IMR-90 (cell line): Measurements from ENCODE around the gene LIPK. TPM values are rescaled to one million over a fixed set of nuclear protein-coding genes. Genes with fewer than 3 reads are reported as not detected.

Source experiments
- ATAC-seq: fragments of 200-7000 bp; cut with Tn5 transposase; 2 replicates; pipeline ENCODE4 v1.9.1; 2020; ENCODE audit warnings: low read depth, mild to moderate bottlenecking, moderate library complexity
- BruUV-seq: library from RNA; stranded (reverse); fragments of 400-500 nt; replicated peaks from 2 replicates; lab custom pipeline; 2021; lab: Mats Ljungman, UMichigan
- CTCF ChIA-PET: fragments of 300-600 bp; formaldehyde crosslinking; extraction: SDS; loops from one replicate; lab custom pipeline; 2021; ENCODE audit warnings: antibody characterized with exemption; lab: Yijun Ruan, JAX
- POLR2A ChIA-PET: fragments of 300-600 bp; sonication (Branson Sonifier 250); formaldehyde crosslinking; loops from one replicate; lab custom pipeline; 2022; ENCODE audit warnings: antibody characterized with exemption; ENCODE audit not compliant: unreplicated experiment; lab: Charles Lee
- DNase-seq: peaks from one replicate; pipeline ENCODE4 v3.0.0; 2013
- H2AFZ ChIP-seq: replicated peaks from 2 replicates; pipeline ENCODE3; 2013; ENCODE audit warnings: low read length, mild to moderate bottlenecking; ENCODE audit not compliant: poor library complexity
- H2AK5ac ChIP-seq: 2 replicates; pipeline ENCODE4 v1.6.1; 2013; ENCODE audit warnings: low read depth, low read length, inconsistent platforms
- H2AK9ac ChIP-seq: replicated peaks from 2 replicates; pipeline ENCODE3; 2013; ENCODE audit warnings: mild to moderate bottlenecking, low read depth, low read length, moderate library complexity; ENCODE audit not compliant: poor library complexity
- H2BK120ac ChIP-seq: 2 replicates; pipeline ENCODE4 v1.6.1; 2013; ENCODE audit warnings: low read depth, low read length, inconsistent platforms
- H2BK15ac ChIP-seq: 3 replicates; pipeline ENCODE4 v1.6.1; 2013; ENCODE audit warnings: low read depth, low read length, inconsistent platforms
- H2BK20ac ChIP-seq: 2 replicates; pipeline ENCODE4 v1.6.1; 2013; ENCODE audit warnings: low read depth, mild to moderate bottlenecking, inconsistent platforms, low read length, moderate library complexity
- H2BK5ac ChIP-seq: 2 replicates; pipeline ENCODE4 v1.6.1; 2013; ENCODE audit warnings: mild to moderate bottlenecking, low read depth, low read length, inconsistent platforms; ENCODE audit not compliant: poor library complexity, severe bottlenecking
- H3K14ac ChIP-seq: replicated peaks from 2 replicates; pipeline ENCODE4 v1.6.1; 2013; ENCODE audit warnings: low read depth, low read length, inconsistent platforms
- H3K18ac ChIP-seq: 2 replicates; pipeline ENCODE4 v1.6.1; 2013; ENCODE audit warnings: low read depth, low read length, control low read depth
- H3K23ac ChIP-seq: 2 replicates; pipeline ENCODE4 v1.6.1; 2013; ENCODE audit warnings: low read depth, low read length, inconsistent platforms
- H3K27ac ChIP-seq: 2 replicates; pipeline ENCODE4 v1.5.1; 2013; ENCODE audit warnings: mild to moderate bottlenecking, control low read depth, low read length; ENCODE audit not compliant: insufficient read depth
- H3K27me3 ChIP-seq: 2 replicates; pipeline ENCODE4 v1.6.1; 2013; ENCODE audit warnings: low read length; ENCODE audit not compliant: control insufficient read depth, insufficient read depth
- H3K36me3 ChIP-seq: 2 replicates; pipeline ENCODE4 v1.6.1; 2013; ENCODE audit warnings: low read length, mixed read lengths; ENCODE audit not compliant: control insufficient read depth, insufficient read depth
- H3K4ac ChIP-seq: 2 replicates; pipeline ENCODE4 v1.6.1; 2013; ENCODE audit warnings: low read depth, low read length, inconsistent platforms
- H3K4me1 ChIP-seq: 2 replicates; pipeline ENCODE4 v1.6.1; 2013; ENCODE audit warnings: low read length, mixed read lengths; ENCODE audit not compliant: control insufficient read depth, insufficient read depth
- H3K4me2 ChIP-seq: 2 replicates; pipeline ENCODE4 v1.6.1; 2013; ENCODE audit warnings: low read depth, mild to moderate bottlenecking, control low read depth, low read length, moderate library complexity
- H3K4me3 ChIP-seq: 2 replicates; pipeline ENCODE4 v1.5.1; 2013; ENCODE audit warnings: low read depth, mild to moderate bottlenecking, control low read depth, low read length, moderate library complexity; ENCODE audit not compliant: insufficient read depth
- H3K56ac ChIP-seq: 2 replicates; pipeline ENCODE4 v1.6.1; 2013; ENCODE audit warnings: low read length, inconsistent platforms; ENCODE audit not compliant: insufficient read depth; ENCODE audit errors: extremely low read depth
- H3K79me1 ChIP-seq, 2 experiments: 2 replicates each; pipeline ENCODE4 v1.6.1; 2013; ENCODE audit warnings: low read length in 2 of 2, inconsistent platforms in 1 of 2, low read depth in 1 of 2
- H3K9ac ChIP-seq: 2 replicates; pipeline ENCODE4 v1.6.1; 2013; ENCODE audit warnings: low read depth, low read length, control low read depth
- H3K9me1 ChIP-seq: 2 replicates; pipeline ENCODE4 v1.6.1; 2013; ENCODE audit warnings: low read length, inconsistent platforms; ENCODE audit not compliant: insufficient read depth
- H3K9me3 ChIP-seq: 2 replicates; pipeline ENCODE4 v1.6.1; 2013; ENCODE audit warnings: low read length; ENCODE audit not compliant: control insufficient read depth, insufficient read depth
- H4K20me1 ChIP-seq: 2 replicates; pipeline ENCODE4 v1.6.1; 2013; ENCODE audit warnings: low read length, inconsistent platforms; ENCODE audit not compliant: insufficient read depth
- H4K5ac ChIP-seq: 2 replicates; pipeline ENCODE4 v1.6.1; 2013; ENCODE audit warnings: mild to moderate bottlenecking, low read depth, low read length, control low read depth
- H4K8ac ChIP-seq, 2 experiments: 2 replicates each; pipeline ENCODE4 v1.6.1; 2013; ENCODE audit warnings: low read depth in 2 of 2, low read length in 2 of 2, control low read depth in 1 of 2, inconsistent platforms in 1 of 2
- H4K91ac ChIP-seq: 2 replicates; pipeline ENCODE4 v1.6.1; 2013; ENCODE audit warnings: low read depth, low read length, inconsistent platforms; ENCODE audit not compliant: insufficient read depth
- MAFK ChIP-seq: IDR thresholded peaks from 2 replicates; pipeline ENCODE4 v1.6.1; 2012; ENCODE audit warnings: low read depth, low read length, improper control_type of control experiment
- RFX5 ChIP-seq: IDR thresholded peaks from 2 replicates; pipeline ENCODE4 v1.8.0; 2012; ENCODE audit warnings: low read depth, mild to moderate bottlenecking, low read length, moderate library complexity
- WGBS, 2 experiments: methylation state at CpG; one replicate each; pipeline versions ENCODE4 v1.1.5 to v1.1.7; 2013; ENCODE audit warnings: missing lambda C conversion rate in 2 of 2; ENCODE audit not compliant: insufficient read length in 1 of 2; ENCODE audit errors: extremely low coverage in 2 of 2; 5-methylcytosine and 5-hydroxymethylcytosine counted together
- dilution Hi-C: fragments of 300-500 bp; cut with HindIII; formaldehyde crosslinking; loops from one replicate; pipeline ENCODE4 v1.14.3; 2018; ENCODE audit warnings: low sequenced_read_pairs; ENCODE audit not compliant: unreplicated experiment
- in situ Hi-C: fragments of 300-500 bp; cut with MboI; formaldehyde crosslinking; loops from 3 replicates; pipeline ENCODE4 v1.14.3; 2019; ENCODE audit warnings: low sequenced_read_pairs, inconsistent platforms, mixed read lengths
- intact Hi-C: fragments of 100-400 bp; cut with micrococcal nuclease; formaldehyde crosslinking; loops from 2 replicates; pipeline ENCODE4 v1.10.0; 2022
- polyA plus RNA-seq, 3 experiments: library from polyadenylated mRNA; depleted of rRNA; stranded (reverse); fragments of >200 nt; gene quantifications; 2 replicates each; pipeline ENCODE4 v1.2.3, GENCODE V29; 2012; ENCODE audit warnings: low replicate concordance in 1 of 3
- total RNA-seq: library from RNA; depleted of rRNA; stranded (reverse); fragments of >200 nt; gene quantifications from 2 replicates; pipeline ENCODE4 v1.2.3, GENCODE V29; 2012

The LIPK gene
- total and polyA plus RNA-seq, 2 of the 4 experiments (the other 2 are of a cell fraction): not detected

GRCh38 chr10:88756660-88757059, 50.6 kb downstream of the LIPK start:
- Histone ChIP-seq H2BK20ac (no peak overlapping the region), H3K18ac (no peak overlapping the region), H2AFZ (no peak overlapping the region), H2BK120ac (no peak overlapping the region), H4K20me1 (no peaks in the 10 kb centered on the region), H3K4me1 (no peaks in the 10 kb centered on the region), H2BK15ac (no peak overlapping the region), H3K56ac (no peak overlapping the region), H3K27ac (no peak overlapping the region), H3K27me3 (peaks cover 7% of the 10 kb centered on the region), H3K36me3 (no peaks in the 10 kb centered on the region), H4K5ac (no peak overlapping the region), H3K79me1 (no peaks in the 10 kb centered on the region), H2AK9ac (no peak overlapping the region), H3K14ac (no peak overlapping the region), H3K4me2 (no peak overlapping the region), H3K9ac (no peak overlapping the region), H3K9me1 (no peaks in the 10 kb centered on the region; the same call in 1 of the 2 replicates), H4K8ac (no peak overlapping the region), H3K9me3 (no peaks in the 10 kb centered on the region), H3K4me3 (no peak overlapping the region), H2BK5ac (no peak overlapping the region), H3K23ac (no peak overlapping the region), H3K4ac (no peak overlapping the region), H2AK5ac (no peak overlapping the region), H4K91ac (no peak overlapping the region)
- no peak for DNase-seq
- TF ChIP-seq MAFK: peak; percentile 50
- no peak for TF ChIP-seq RFX5
- BruUV-seq: no TSS peak
- dilution Hi-C loops: no loop called here
- no peak for ATAC-seq
- in situ Hi-C loops: no loop called here
- POLR2A ChIA-PET: no interaction called here
- no CpG with 5 or more reads among the region's 1 CpG for WGBS, 2 experiments
- intact Hi-C loops: loop anchor here (5.0 kb wide), 1 partner anchor 39 kb away; no protein-coding TSS in a partner anchor
- CTCF ChIA-PET: interaction anchor here (0.6 kb wide), 2 partner anchors 8 to 54 kb away, joined by 3 to 4 read pairs; no protein-coding TSS in a partner anchor
